Endothelial cell (in vitro differentiated cells): ENCODE measurements around the gene WNT2B. TPM values are rescaled to one million over a fixed set of nuclear protein-coding genes. Genes with fewer than 3 reads are reported as not detected.
A peak's percentile ranks its signal among the peaks of the same experiment; 100 is the strongest.
"Not testable (repeated sequence)": the region's sequence is repeated elsewhere in the genome, so short reads cannot be mapped to it uniquely, and the experiment has no call there.

Source experiments
- DNase-seq: peaks from one replicate; pipeline ENCODE4 v3.0.0; 2021; ENCODE audit warnings: low spot score
- H3K27ac Mint-ChIP-seq: one replicate; pipeline ENCODE4 v1.8.0; 2021; ENCODE audit warnings: mixed read lengths, inconsistent platforms; ENCODE audit not compliant: unreplicated experiment
- H3K27me3 Mint-ChIP-seq: one replicate; pipeline ENCODE4 v1.8.0; 2021; ENCODE audit warnings: mild to moderate bottlenecking, moderate library complexity, mixed read lengths, inconsistent platforms; ENCODE audit not compliant: unreplicated experiment
- H3K36me3 Mint-ChIP-seq: one replicate; pipeline ENCODE4 v1.8.0; 2021; ENCODE audit warnings: mild to moderate bottlenecking, low read depth, mixed read lengths, inconsistent platforms; ENCODE audit not compliant: unreplicated experiment
- H3K4me1 Mint-ChIP-seq: one replicate; pipeline ENCODE4 v1.8.0; 2021; ENCODE audit warnings: mild to moderate bottlenecking, mixed read lengths, inconsistent platforms; ENCODE audit not compliant: unreplicated experiment
- H3K4me3 Mint-ChIP-seq: one replicate; pipeline ENCODE4 v1.8.0; 2021; ENCODE audit warnings: mild to moderate bottlenecking, mixed read lengths, inconsistent platforms; ENCODE audit not compliant: unreplicated experiment
- H3K9me3 Mint-ChIP-seq: one replicate; pipeline ENCODE4 v1.8.0; 2021; ENCODE audit warnings: mixed read lengths, inconsistent platforms; ENCODE audit not compliant: unreplicated experiment
- total RNA-seq: library from RNA; stranded (reverse); fragmentation: NEBNext Ultra II Directional; extraction: Animal tissue kit (Norgen Biotek cat#: 25700); gene quantifications from one replicate; pipeline ENCODE4 v1.2.1, GENCODE V29; 2021; ENCODE audit not compliant: unreplicated experiment
- TF ChIP-seq, protein P1 (sequence below): fragments of 200-600 bp; sonication (generic); IDR thresholded peaks from one replicate; pipeline ENCODE4 v1.5.0; 2021; ENCODE audit warnings: antibody characterized with exemption; ENCODE audit not compliant: unreplicated experiment

Gene WNT2B
- total RNA-seq, 1 donor from 2014 or later: 1.3 TPM

DNA sequence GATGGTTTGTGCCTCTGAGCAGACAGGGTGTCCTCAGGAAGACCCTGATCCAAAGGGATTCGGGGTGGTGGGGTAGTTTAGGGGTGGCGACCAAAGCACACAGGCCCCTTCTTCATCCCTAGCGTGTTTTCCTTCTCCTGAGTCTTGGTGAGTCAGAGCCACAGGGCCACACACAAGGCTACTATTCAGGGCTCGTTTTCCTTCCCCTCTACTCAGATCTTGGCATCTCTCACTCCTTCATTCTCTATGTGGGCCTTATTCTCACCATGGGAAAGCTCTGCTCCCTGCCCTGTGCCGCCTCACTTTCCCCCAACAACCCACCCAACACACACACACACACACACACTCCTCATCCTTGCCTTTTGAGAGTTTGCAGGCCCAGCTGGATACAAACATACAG, 43.6 kb upstream of the WNT2B start:
- DNase-seq: no peak
- peaks cover 14% of the 10 kb centered on the region for H3K27me3 Mint-ChIP-seq
- H3K27ac Mint-ChIP-seq: peak overlapping the region; percentile 75
- TF ChIP-seq, protein P1, sequence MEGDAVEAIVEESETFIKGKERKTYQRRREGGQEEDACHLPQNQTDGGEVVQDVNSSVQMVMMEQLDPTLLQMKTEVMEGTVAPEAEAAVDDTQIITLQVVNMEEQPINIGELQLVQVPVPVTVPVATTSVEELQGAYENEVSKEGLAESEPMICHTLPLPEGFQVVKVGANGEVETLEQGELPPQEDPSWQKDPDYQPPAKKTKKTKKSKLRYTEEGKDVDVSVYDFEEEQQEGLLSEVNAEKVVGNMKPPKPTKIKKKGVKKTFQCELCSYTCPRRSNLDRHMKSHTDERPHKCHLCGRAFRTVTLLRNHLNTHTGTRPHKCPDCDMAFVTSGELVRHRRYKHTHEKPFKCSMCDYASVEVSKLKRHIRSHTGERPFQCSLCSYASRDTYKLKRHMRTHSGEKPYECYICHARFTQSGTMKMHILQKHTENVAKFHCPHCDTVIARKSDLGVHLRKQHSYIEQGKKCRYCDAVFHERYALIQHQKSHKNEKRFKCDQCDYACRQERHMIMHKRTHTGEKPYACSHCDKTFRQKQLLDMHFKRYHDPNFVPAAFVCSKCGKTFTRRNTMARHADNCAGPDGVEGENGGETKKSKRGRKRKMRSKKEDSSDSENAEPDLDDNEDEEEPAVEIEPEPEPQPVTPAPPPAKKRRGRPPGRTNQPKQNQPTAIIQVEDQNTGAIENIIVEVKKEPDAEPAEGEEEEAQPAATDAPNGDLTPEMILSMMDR: no peak
- H3K9me3 Mint-ChIP-seq: no peaks in the 10 kb centered on the region
- peak overlapping the region; percentile 33 for H3K4me3 Mint-ChIP-seq
- H3K36me3 Mint-ChIP-seq: peaks cover 5% of the 10 kb centered on the region
- H3K4me1 Mint-ChIP-seq: peaks cover 26% of the 10 kb centered on the region

DNA sequence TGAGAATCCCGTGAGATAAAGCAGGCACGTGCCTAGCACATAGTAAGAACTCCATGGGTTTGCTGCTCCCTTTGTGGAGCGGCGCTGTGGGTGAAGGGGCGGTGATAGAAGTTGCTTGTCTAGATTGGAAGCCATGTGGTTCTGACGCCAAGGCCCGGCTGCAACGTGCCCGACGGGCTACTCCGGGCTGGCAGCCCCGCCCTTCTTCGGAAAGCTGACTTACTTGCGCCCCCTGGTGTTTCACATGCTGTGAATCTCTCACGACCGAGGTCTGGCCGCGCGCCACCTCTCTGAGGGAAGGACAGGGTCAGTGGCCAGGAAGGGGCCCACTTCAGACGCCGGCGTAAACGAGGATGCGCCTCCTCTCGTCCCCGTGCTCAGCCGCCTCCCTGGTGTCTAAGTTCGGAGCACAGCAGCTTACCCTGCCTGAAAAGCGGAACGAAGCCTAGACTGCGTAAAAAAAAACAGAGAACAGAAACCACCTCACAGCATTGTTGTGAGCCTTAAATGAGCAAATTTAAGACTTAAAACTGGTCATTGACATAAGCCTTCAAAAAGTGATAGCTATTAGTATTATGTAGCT, 42.6 kb upstream of the WNT2B start:
- TF ChIP-seq, protein P1: peak; percentile 85
- no peaks in the 10 kb centered on the region for H3K9me3 Mint-ChIP-seq
- no peak overlapping the region for H3K27ac Mint-ChIP-seq
- peaks cover 23% of the 10 kb centered on the region for H3K4me1 Mint-ChIP-seq
- H3K27me3 Mint-ChIP-seq: peaks cover 14% of the 10 kb centered on the region
- peak; percentile 95 for DNase-seq
- peak overlapping the region; percentile 66 for H3K4me3 Mint-ChIP-seq
- peaks cover 5% of the 10 kb centered on the region for H3K36me3 Mint-ChIP-seq

DNA sequence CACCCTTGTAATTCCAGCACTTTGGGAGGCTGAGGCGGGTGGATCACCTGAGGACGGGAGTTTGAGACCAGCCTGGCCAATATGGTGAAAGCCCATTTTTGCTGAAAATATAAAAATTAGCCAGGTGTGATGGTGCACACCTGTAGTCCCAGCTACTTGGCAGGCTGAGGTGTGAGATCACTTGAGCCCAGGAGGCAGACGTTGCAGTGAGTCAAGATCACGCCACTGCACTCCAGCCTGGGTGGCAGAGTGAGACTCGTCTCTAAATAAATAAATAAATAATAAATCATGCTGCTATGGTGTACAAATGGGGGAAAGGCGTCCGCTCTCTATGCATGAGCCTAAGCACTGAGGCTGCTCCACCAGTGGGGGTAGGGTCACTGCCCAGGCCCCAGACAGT, 38.4 kb upstream of the WNT2B start:
- H3K4me3 Mint-ChIP-seq, DNase-seq, H3K27ac Mint-ChIP-seq, H3K27me3 Mint-ChIP-seq, H3K36me3 Mint-ChIP-seq, H3K9me3 Mint-ChIP-seq: not testable (repeated sequence)
- peaks cover 15% of the 10 kb centered on the region for H3K4me1 Mint-ChIP-seq

DNA sequence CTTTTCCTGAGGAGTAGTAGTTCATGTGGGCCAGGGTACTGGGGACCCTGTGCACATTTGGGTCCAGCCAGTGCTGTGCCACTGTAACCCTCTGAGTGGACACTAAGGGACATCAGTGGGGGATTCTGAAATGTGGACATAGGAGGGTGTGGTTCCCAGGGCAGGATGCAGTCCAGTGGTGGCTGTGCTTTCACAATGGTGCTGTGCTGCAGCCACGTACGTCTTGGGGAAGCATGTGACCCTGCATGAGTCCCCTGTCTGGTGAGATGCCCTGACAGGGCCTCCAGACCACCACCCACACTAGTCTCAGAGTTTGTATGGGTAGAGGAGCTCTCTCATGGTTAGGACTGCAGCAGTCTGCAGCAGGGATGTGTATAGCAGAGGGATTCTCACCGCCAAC, 37.8 kb upstream of the WNT2B start:
- no peak overlapping the region for H3K4me3 Mint-ChIP-seq
- no peak overlapping the region for H3K27ac Mint-ChIP-seq

DNA sequence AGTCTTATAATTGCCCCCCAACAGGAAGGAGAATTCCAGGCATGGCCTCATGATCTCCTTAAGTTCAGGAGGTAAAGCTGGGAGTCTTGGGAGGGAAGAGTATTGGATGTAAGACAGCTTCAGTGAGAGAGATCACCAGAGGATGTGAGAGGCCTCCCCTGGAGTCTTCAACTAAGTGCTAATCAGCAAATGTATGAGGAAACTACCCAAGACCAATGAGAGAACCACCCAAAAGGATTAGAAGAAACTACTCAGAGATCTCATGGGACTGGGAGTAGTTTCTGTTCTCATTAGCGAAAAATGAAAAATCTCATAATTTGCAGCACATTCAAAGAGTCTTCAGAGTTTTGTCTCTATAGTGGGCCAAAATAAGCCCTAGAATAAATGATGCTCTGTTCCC, 36.6 kb upstream of the WNT2B start:
- H3K4me3 Mint-ChIP-seq: no peak overlapping the region
- TF ChIP-seq, protein P1: no peak
- no peaks in the 10 kb centered on the region for H3K4me1 Mint-ChIP-seq
- H3K9me3 Mint-ChIP-seq: no peaks in the 10 kb centered on the region
- no peak for DNase-seq
- H3K36me3 Mint-ChIP-seq: peaks cover 7% of the 10 kb centered on the region
- peaks cover 6% of the 10 kb centered on the region for H3K27me3 Mint-ChIP-seq
- H3K27ac Mint-ChIP-seq: no peak overlapping the region

More for the DNA sequence above, 37.8 kb upstream of the WNT2B start:
- TF ChIP-seq, protein P1: no peak
- Mint-ChIP-seq H3K4me1 (peaks cover 10% of the 10 kb centered on the region), H3K9me3 (no peaks in the 10 kb centered on the region), H3K27me3 (peaks cover 7% of the 10 kb centered on the region), H3K36me3 (peaks cover 4% of the 10 kb centered on the region)
- no peak for DNase-seq
